DND-41 (cell line): ENCODE data around the gene NAV3.

ENCODE experiments used
- EZH2 ChIP-seq: IDR thresholded peaks from 3 replicates; pipeline ENCODE4 v1.6.1; 2012; ENCODE audit warnings: borderline replicate concordance, low read depth, mild to moderate bottlenecking, moderate library complexity, low read length, inconsistent platforms; ENCODE audit not compliant: severe bottlenecking
- TF ChIP-seq, protein P1 (sequence below): IDR thresholded peaks from 2 replicates; pipeline ENCODE4 v1.5.1; 2012; ENCODE audit warnings: borderline replicate concordance, low read length, moderate library complexity, mild to moderate bottlenecking; ENCODE audit not compliant: poor library complexity, severe bottlenecking; ENCODE audit errors: extremely low read depth

GRCh38 chr12:78145398-78145797 lies 314.7 kb downstream of the NAV3 start:
- TF ChIP-seq, protein P1, sequence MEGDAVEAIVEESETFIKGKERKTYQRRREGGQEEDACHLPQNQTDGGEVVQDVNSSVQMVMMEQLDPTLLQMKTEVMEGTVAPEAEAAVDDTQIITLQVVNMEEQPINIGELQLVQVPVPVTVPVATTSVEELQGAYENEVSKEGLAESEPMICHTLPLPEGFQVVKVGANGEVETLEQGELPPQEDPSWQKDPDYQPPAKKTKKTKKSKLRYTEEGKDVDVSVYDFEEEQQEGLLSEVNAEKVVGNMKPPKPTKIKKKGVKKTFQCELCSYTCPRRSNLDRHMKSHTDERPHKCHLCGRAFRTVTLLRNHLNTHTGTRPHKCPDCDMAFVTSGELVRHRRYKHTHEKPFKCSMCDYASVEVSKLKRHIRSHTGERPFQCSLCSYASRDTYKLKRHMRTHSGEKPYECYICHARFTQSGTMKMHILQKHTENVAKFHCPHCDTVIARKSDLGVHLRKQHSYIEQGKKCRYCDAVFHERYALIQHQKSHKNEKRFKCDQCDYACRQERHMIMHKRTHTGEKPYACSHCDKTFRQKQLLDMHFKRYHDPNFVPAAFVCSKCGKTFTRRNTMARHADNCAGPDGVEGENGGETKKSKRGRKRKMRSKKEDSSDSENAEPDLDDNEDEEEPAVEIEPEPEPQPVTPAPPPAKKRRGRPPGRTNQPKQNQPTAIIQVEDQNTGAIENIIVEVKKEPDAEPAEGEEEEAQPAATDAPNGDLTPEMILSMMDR, result no peak
- TF ChIP-seq EZH2, result no peak
